GM13977 (cell line): ENCODE data around the gene DLX3.

Experiments
- DNase-seq: peaks from one replicate; pipeline ENCODE4 v3.0.0; 2012; ENCODE audit warnings: low spot score
- in situ Hi-C: fragments of 300-500 bp; cut with MboI; formaldehyde crosslinking; loops from one replicate; pipeline ENCODE4 v1.12.0; 2022; ENCODE audit warnings: low sequenced_read_pairs, low pct_unique_long_range_greater_than_20kb, mixed read lengths, inconsistent platforms; ENCODE audit not compliant: unreplicated experiment
- TF ChIP-seq, protein P1 (sequence below): IDR thresholded peaks from 2 replicates; pipeline ENCODE4 v1.5.1; 2012; ENCODE audit warnings: mild to moderate bottlenecking, control low read depth; ENCODE audit not compliant: insufficient read depth; ENCODE audit errors: extremely low read depth, missing control alignments

Gene DLX3

DNA sequence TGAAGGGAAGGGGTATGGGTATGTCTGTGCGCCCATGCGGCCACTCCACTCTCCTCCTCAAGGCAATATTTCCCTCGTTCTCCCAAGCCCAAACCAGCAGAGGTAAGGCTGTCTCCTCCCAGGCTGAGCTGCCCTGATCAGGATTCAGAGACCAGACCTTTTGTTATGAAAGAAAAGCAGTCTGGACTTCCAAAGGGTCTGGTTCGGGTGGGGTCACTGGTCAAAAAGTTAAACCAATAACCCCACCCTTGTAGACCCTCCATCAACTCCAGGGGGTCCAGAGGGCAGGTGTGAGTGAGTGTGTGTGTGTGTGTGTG lies 31.8 kb downstream of the DLX3 start:
- in situ Hi-C loops = no loop called here
- TF ChIP-seq, protein P1, sequence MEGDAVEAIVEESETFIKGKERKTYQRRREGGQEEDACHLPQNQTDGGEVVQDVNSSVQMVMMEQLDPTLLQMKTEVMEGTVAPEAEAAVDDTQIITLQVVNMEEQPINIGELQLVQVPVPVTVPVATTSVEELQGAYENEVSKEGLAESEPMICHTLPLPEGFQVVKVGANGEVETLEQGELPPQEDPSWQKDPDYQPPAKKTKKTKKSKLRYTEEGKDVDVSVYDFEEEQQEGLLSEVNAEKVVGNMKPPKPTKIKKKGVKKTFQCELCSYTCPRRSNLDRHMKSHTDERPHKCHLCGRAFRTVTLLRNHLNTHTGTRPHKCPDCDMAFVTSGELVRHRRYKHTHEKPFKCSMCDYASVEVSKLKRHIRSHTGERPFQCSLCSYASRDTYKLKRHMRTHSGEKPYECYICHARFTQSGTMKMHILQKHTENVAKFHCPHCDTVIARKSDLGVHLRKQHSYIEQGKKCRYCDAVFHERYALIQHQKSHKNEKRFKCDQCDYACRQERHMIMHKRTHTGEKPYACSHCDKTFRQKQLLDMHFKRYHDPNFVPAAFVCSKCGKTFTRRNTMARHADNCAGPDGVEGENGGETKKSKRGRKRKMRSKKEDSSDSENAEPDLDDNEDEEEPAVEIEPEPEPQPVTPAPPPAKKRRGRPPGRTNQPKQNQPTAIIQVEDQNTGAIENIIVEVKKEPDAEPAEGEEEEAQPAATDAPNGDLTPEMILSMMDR = no peak
- no peak for DNase-seq

DNA sequence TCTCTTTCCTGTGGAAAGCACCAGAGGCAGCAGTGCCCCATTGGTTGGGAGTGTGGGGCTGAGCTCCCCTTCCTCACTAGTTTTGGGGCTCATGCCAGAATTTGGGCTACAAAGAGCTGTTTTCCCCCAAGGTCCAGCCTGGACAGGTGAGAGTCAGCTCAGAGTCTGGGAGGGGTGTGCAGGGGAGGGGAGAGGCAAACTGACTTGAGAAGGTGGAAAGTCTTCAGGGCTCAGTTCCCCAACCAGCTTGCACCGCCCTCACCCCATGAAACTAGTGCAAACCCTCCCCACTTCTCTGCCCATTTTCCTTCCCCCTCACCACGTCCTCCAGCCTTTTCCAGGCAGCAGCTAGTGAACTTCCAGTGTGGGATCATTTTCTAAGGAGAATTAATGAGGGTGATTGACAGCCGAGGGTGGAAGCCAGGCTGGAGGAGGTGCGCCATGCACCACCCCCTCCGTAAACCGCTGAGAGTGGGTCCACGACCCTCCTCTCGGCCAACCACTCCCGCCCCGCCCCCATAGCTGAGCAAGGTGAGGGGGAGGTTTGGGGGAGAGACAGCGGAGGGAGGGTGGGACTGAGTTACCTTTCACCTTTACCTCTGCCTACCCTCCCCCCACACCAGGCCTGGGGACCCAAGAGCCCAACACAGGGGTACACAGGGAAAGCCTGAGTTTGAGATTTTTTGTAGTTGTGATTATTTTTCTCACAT lies 32.3 kb downstream of the DLX3 start:
- TF ChIP-seq, protein P1 = no peak
- DNase-seq = no peak
- in situ Hi-C loops = no loop called here

DNA sequence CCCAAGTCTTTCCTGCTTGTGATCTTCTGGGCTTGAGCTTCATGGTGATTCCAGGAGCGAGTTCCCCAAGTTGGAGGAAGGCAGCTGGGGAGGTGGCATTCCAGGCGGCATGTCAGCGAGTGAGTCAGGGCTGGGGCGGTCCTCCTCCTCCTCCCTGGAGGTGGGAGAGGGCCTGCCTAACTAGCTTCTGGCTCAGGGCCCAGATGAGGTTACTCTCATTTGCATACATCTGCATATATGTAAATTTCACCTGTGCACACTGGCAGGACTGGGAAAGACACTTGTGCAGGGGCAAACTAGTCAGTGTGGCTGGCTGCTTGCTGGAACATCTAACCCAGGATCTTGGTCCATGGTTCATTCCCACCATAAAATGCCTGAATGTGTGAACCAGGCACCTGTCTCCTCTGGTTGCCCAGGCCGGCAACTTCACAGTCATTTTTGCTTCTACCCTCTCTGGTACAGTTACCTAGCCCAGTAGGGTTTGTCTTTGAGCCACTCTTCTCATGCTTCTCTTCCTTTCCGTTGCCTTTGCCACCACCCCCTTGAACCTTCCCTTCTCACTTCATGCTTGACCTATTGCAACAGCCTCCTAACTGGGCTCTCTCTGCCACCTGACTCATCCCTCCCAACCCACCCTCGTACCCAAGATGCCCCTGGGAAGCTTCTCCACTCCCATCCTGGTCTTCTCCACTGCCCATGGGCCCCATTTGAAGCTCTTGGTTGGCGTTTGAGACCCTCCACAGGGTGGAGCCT lies 35.7 kb downstream of the DLX3 start:
- TF ChIP-seq, protein P1 = no peak
- in situ Hi-C loops = no loop called here
- DNase-seq = no peak

DNA sequence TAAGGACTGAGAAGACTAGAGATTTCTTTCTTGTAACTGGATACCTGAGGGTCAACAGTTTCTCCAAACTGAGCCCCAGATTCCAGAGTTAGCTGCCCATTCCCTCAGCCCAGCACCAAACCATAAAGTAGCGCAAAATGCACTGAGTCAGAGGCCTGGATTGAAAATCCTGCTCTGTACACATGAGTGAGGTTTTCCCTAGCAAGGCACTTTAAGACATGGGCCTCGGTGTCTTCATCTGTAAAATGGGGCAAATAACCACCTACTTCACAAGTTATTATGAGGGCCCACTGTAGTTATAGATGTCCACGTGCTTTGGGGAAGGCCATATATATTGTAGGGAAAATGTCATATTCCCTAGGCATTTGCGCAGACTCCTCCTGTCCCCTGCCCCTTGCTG lies 36.3 kb downstream of the DLX3 start:
- in situ Hi-C loops = no loop called here
- TF ChIP-seq, protein P1 = no peak
- no peak for DNase-seq

DNA sequence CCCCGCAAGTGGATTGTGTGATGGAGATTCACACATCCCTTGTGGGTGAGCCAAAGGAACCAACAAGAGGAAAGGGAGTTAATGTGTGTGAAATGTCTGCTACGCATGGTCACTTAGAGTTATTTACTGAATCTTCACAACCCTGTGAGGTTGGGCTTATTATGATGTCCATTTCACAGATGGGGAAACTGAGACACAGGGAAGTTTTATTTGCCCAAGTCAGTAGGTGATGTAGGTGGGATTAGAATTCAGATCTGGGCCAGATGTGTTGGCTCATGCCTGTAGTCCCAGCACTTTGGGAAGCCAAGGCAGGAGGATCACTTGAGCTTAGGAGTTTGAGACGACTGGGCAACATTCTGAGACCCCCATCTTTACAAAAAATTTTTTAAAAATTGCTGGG lies 37.7 kb downstream of the DLX3 start:
- DNase-seq = no peak
- TF ChIP-seq, protein P1 = no peak
- in situ Hi-C loops = no loop called here

DNA sequence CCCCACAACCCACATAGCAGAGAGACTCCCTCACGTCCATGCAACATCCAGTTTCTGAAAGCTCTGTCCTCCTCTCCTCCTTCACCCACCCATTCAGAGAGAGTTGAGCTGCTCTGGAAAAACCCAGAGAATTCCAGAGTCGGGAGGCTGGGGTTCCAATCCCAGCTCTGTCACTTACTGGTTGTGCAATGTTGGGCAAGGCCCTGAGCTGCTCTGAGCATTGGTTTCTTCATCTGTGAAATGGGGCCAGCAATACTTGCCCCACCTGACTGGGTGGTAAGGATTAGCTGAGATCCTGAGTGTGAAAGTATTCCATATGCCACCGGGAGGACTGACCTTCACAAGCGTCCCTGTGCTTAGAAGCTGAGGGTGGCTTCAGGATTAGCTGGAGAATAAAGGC lies 38.2 kb downstream of the DLX3 start:
- TF ChIP-seq, protein P1 = no peak

DNA sequence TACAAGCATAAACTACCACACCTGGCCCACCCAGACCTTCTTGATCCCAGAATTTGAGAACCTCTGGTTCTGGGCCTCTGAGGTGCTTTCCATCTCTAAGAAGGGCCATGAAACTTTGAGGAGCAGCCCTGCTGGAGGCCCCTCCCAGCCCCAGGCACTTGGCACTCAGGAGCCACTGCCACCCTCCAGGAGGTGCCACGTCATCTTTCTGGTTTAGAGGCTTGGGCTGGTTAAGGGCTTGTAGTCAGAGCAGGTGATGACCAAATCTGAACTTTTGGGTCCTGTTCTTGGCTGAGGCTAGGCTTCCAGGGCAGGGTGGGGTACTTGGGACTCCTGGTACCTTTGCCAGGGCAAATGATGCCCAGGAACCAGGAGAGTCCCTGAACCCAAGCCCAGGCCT lies 39.9 kb downstream of the DLX3 start:
- DNase-seq = no peak
- TF ChIP-seq, protein P1 = no peak
- in situ Hi-C loops = no loop called here

More for the DNA sequence above, 38.2 kb downstream of the DLX3 start:
- in situ Hi-C loops = no loop called here
- no peak for DNase-seq
